HepG2 (cell line): ENCODE results near the gene LENEP. TPM values are rescaled to one million over a fixed set of nuclear protein-coding genes. Genes with fewer than 3 reads are reported as not detected.

Experiments used
- ATAC-seq: fragments of 200-7000 bp; cut with Tn5 transposase; 3 replicates; pipeline ENCODE4 v1.9.1; 2020; ENCODE audit warnings: mild to moderate bottlenecking, moderate library complexity
- BruUV-seq: library from RNA; stranded (reverse); fragments of 400-500 nt; replicated peaks from 2 replicates; lab custom pipeline; 2021; lab: Mats Ljungman, UMichigan
- CTCF ChIA-PET: fragments of 300-600 bp; formaldehyde crosslinking; extraction: SDS; loops from one replicate; lab custom pipeline; 2021; ENCODE audit warnings: low total read pairs, inconsistent platforms, low intra/inter-chr PET ratio; lab: Yijun Ruan, JAX
- POLR2A ChIA-PET: fragments of 350-600 bp; sonication (Branson Sonifier 250); formaldehyde crosslinking; loops from one replicate; lab custom pipeline; 2020; ENCODE audit warnings: antibody characterized with exemption, inconsistent platforms; lab: Yijun Ruan, JAX
- DNase-seq: peaks from one replicate; pipeline ENCODE4 v3.0.0-alpha.2; 2015; ENCODE audit warnings: low spot score
- FAIRE-seq: peaks from 3 replicates; lab custom pipeline; 2011; peaks lifted over from hg19 to GRCh38; lab: Jason Lieb, UNC
- H2AFZ ChIP-seq: one replicate; pipeline ENCODE4 v1.6.1; 2011; ENCODE audit warnings: low read length, inconsistent platforms
- H3K27ac ChIP-seq: fragments of 300-600 bp; 3 replicates; pipeline ENCODE4 v1.8.0; 2011; ENCODE audit warnings: mixed run types, mild to moderate bottlenecking, mixed read lengths, low read length, inconsistent platforms; ENCODE audit not compliant: insufficient read depth; ENCODE audit errors: extremely low read length
- H3K27me3 ChIP-seq, 2 experiments: fragments of 200-600 bp in 1 of 2; 2 replicates in 1 of 2; 3 replicates in 1 of 2; pipeline versions ENCODE4 v1.6.0 to v1.8.0; 2011; ENCODE audit warnings: low read length in 2 of 2, mild to moderate bottlenecking in 2 of 2, moderate library complexity in 2 of 2, inconsistent platforms in 1 of 2; ENCODE audit not compliant: insufficient read depth in 2 of 2, control insufficient read depth in 1 of 2
- H3K36me3 ChIP-seq, 2 experiments: fragments of 200-600 bp in 1 of 2; replicated peaks in 1 of 2; 2 replicates in 1 of 2; 3 replicates in 1 of 2; pipeline versions ENCODE4 v1.5.1 to v1.8.0; 2011; ENCODE audit warnings: low read length in 2 of 2, inconsistent platforms in 1 of 2; ENCODE audit not compliant: insufficient read depth in 2 of 2, control insufficient read depth in 1 of 2
- H3K4me1 ChIP-seq: 2 replicates; pipeline ENCODE4 v1.5.1; 2012; ENCODE audit warnings: low read length, inconsistent platforms; ENCODE audit not compliant: insufficient read depth
- H3K4me2 ChIP-seq: 2 replicates; pipeline ENCODE4 v1.6.0; 2011; ENCODE audit warnings: low read depth, low read length, inconsistent platforms
- H3K4me3 ChIP-seq, 3 experiments: fragments of 200-600 bp in 1 of 3; sonication (generic), shearing (Covaris generic) in 1 of 3; replicated peaks in 1 of 3; 2 replicates each; pipeline ENCODE4 v1.5.1; 2011 to 2016; ENCODE audit warnings: low read length in 3 of 3, inconsistent platforms in 2 of 3, low read depth in 2 of 3, mild to moderate bottlenecking in 2 of 3, control low read depth in 1 of 3, mixed read lengths in 1 of 3; ENCODE audit not compliant: insufficient read depth in 1 of 3
- H3K79me2 ChIP-seq: one replicate; pipeline ENCODE4 v1.6.1; 2011; ENCODE audit warnings: low read length, inconsistent platforms; ENCODE audit not compliant: insufficient read depth
- H3K9ac ChIP-seq: 2 replicates; pipeline ENCODE4 v1.6.0; 2011; ENCODE audit warnings: mild to moderate bottlenecking, low read depth, low read length, inconsistent platforms; ENCODE audit not compliant: insufficient read depth
- H3K9me3 ChIP-seq: 2 replicates; pipeline ENCODE4 v1.5.1; 2012; ENCODE audit warnings: mild to moderate bottlenecking, low read length
- H4K20me1 ChIP-seq: 2 replicates; pipeline ENCODE4 v1.6.0; 2011; ENCODE audit warnings: inconsistent platforms, mild to moderate bottlenecking, low read length, moderate library complexity; ENCODE audit not compliant: insufficient read depth
- ARID3A ChIP-seq: IDR thresholded peaks from 2 replicates; pipeline ENCODE4 v1.6.1; 2012; ENCODE audit warnings: low read depth, low read length, improper control_type of control experiment
- HMGXB4 ChIP-seq, 2 experiments: sonication (generic) in 1 of 2; formaldehyde crosslinking in 1 of 2; IDR thresholded peaks; 2 replicates each; pipeline versions ENCODE4 v1.4.0 to v1.6.1; 2018 to 2020; ENCODE audit warnings: missing genetic modification reagents in 2 of 2, borderline replicate concordance in 1 of 2, low read depth in 1 of 2, mild to moderate bottlenecking in 1 of 2, missing biosample characterization in 1 of 2
- KDM2A ChIP-seq: sonication (generic); formaldehyde crosslinking; IDR thresholded peaks from 2 replicates; pipeline ENCODE4 v1.4.0; 2020; ENCODE audit warnings: low read depth, missing genetic modification reagents, borderline replicate concordance
- MYC ChIP-seq: sonication (generic); formaldehyde crosslinking; IDR thresholded peaks from 2 replicates; pipeline ENCODE4 v1.9.0; 2021; ENCODE audit warnings: missing genetic modification reagents, borderline replicate concordance
- SIX1 ChIP-seq: sonication (generic); formaldehyde crosslinking; IDR thresholded peaks from 2 replicates; pipeline ENCODE4 v1.4.0; 2020; ENCODE audit warnings: missing genetic modification reagents, borderline replicate concordance
- ZFY ChIP-seq: sonication (generic); formaldehyde crosslinking; IDR thresholded peaks from 2 replicates; pipeline ENCODE4 v1.4.0; 2020; ENCODE audit warnings: missing genetic modification reagents
- ZNF772 ChIP-seq: sonication (generic); formaldehyde crosslinking; IDR thresholded peaks from 2 replicates; pipeline ENCODE4 v1.5.0; 2020; ENCODE audit warnings: mild to moderate bottlenecking, missing genetic modification reagents
- WGBS: methylation state at CpG from one replicate; pipeline ENCODE4 v1.1.6; 2017; ENCODE audit warnings: low lambda C conversion rate; 5-methylcytosine and 5-hydroxymethylcytosine counted together
- in situ Hi-C: cut with HindIII; loops from 2 replicates; pipeline ENCODE4 v1.10.0; 2017; ENCODE audit warnings: low pct_unique_long_range_greater_than_20kb; ENCODE audit not compliant: extremely low pct_ligation_motif_present
- intact Hi-C: fragments of 100-400 bp; cut with micrococcal nuclease; formaldehyde crosslinking; loops from one replicate; pipeline ENCODE4 v1.10.0; 2022; ENCODE audit not compliant: unreplicated experiment
- polyA plus RNA-seq, 8 experiments: library from polyadenylated mRNA; depleted of rRNA in 3 of 8; stranded (reverse) in 7 of 8; unstranded in 1 of 8; fragments of >200 nt; fragmentation: Illumina TruSeq in 4 of 8; extraction: Trizol in 4 of 8; gene quantifications; 2 replicates each; pipeline versions ENCODE4 v1.2.1 to v1.2.3, GENCODE V29; 2011 to 2016; ENCODE audit warnings: low read depth in 4 of 8, missing spikeins in 1 of 8, mixed read lengths in 1 of 8; ENCODE audit not compliant: insufficient read depth in 1 of 8
- total RNA-seq, 5 experiments: library from RNA; depleted of rRNA; stranded (reverse); fragments of >200 nt; fragmentation: Illumina TruSeq; extraction: Trizol; gene quantifications; 2 replicates each; pipeline ENCODE4 v1.2.3, GENCODE V29; 2016; ENCODE audit warnings: low read depth in 1 of 5
- TF ChIP-seq, protein P1 (sequence below), 2 experiments: fragments of 450-650 bp in 1 of 2; sonication (generic) in 1 of 2; formaldehyde crosslinking in 1 of 2; IDR thresholded peaks; 2 replicates each; pipeline versions ENCODE4 v1.6.1 to v1.8.0; 2016 to 2022; ENCODE audit warnings: antibody characterized with exemption in 1 of 2, mild to moderate bottlenecking in 1 of 2, missing genetic modification reagents in 1 of 2

LENEP gene
- total and polyA plus RNA-seq, 2 of the 13 experiments (the other 11 are each of a cell fraction or from before 2014, with no cell fraction given) = 0.29 TPM; not detected in 1

- Histone ChIP-seq H3K36me3 (no peaks in the 10 kb centered on the region), H3K4me2 (peak overlapping the region; percentile 65), H3K27ac (no peak overlapping the region), H3K4me1 (peaks cover 64% of the 10 kb centered on the region), H4K20me1 (no peaks in the 10 kb centered on the region), H3K9ac (peak overlapping the region; percentile 18; the same call in 1 of the 2 replicates), H3K27me3 (peaks cover 11 to 22% of the 10 kb centered on the region in 2 experiments), H2AFZ (no peak overlapping the region), H3K9me3 (no peaks in the 10 kb centered on the region), H3K4me3 (peak overlapping the region in 2 of 3 experiments; percentile 13 to 50; a peak in 3 of 6 replicates), H3K79me2 (no peaks in the 10 kb centered on the region)
- ChIA-PET CTCF (interaction anchor here (2.5 to 3.0 kb wide), 2 partner anchors 18 to 41 kb away, joined by 12 to 27 read pairs; no protein-coding TSS in a partner anchor), POLR2A (interaction anchor here (0.6 to 3.2 kb wide), 4 partner anchors 8 to 71 kb away, joined by 3 to 12 read pairs (median 6); no protein-coding TSS in a partner anchor)
- no peak for DNase-seq
- BruUV-seq = no TSS peak
- WGBS = 11% methylated on average over 3 of the region's 12 CpGs
- ATAC-seq = peak; percentile 43
- no peak for FAIRE-seq
- intact Hi-C loops = no loop called here
- in situ Hi-C loops = no loop called here
- 0 out of 2 replicates have a peak, but pooled peaks have one; percentile 8 for TF ChIP-seq ZFY
- TF ChIP-seq MYC (CRISPR knock-in tag) = peak; percentile 48; the same call in 1 of the 2 replicates
- no peak for TF ChIP-seq SIX1 (CRISPR knock-in tag)
- TF ChIP-seq ZNF772 (CRISPR knock-in tag) = 0 out of 2 replicates have a peak, but pooled peaks have one; percentile 25
- 0 out of 2 replicates have a peak, but pooled peaks have one; percentile 34 for TF ChIP-seq KDM2A (CRISPR knock-in tag)
- TF ChIP-seq, protein P1, sequence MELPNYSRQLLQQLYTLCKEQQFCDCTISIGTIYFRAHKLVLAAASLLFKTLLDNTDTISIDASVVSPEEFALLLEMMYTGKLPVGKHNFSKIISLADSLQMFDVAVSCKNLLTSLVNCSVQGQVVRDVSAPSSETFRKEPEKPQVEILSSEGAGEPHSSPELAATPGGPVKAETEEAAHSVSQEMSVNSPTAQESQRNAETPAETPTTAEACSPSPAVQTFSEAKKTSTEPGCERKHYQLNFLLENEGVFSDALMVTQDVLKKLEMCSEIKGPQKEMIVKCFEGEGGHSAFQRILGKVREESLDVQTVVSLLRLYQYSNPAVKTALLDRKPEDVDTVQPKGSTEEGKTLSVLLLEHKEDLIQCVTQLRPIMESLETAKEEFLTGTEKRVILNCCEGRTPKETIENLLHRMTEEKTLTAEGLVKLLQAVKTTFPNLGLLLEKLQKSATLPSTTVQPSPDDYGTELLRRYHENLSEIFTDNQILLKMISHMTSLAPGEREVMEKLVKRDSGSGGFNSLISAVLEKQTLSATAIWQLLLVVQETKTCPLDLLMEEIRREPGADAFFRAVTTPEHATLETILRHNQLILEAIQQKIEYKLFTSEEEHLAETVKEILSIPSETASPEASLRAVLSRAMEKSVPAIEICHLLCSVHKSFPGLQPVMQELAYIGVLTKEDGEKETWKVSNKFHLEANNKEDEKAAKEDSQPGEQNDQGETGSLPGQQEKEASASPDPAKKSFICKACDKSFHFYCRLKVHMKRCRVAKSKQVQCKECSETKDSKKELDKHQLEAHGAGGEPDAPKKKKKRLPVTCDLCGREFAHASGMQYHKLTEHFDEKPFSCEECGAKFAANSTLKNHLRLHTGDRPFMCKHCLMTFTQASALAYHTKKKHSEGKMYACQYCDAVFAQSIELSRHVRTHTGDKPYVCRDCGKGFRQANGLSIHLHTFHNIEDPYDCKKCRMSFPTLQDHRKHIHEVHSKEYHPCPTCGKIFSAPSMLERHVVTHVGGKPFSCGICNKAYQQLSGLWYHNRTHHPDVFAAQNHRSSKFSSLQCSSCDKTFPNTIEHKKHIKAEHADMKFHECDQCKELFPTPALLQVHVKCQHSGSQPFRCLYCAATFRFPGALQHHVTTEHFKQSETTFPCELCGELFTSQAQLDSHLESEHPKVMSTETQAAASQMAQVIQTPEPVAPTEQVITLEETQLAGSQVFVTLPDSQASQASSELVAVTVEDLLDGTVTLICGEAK (IDR thresholded peaks at IDR 0.05) = no peak
- TF ChIP-seq, protein P1 (CRISPR knock-in tag; IDR thresholded peaks at IDR 0.05) = 0 out of 2 replicates have a peak, but pooled peaks have one; percentile 16
- TF ChIP-seq HMGXB4 (CRISPR knock-in tag; IDR thresholded peaks at IDR 0.05; ENCODE audit: borderline replicate concordance in 1 of 2, low read depth in 1 of 2) = peak in 1 of 2 experiments; percentile 21; a peak in 1 of 4 replicates
- TF ChIP-seq ARID3A = no peak
Measured at GRCh38 chr1:155043301-155043702, 49.9 kb downstream of the LENEP start.
